ENCODE data around the gene ENPEP.
"Not testable (repeated sequence)": the region's sequence is repeated elsewhere in the genome, so short reads cannot be mapped to it uniquely, and the experiment has no call there.

Gene ENPEP

DNA sequence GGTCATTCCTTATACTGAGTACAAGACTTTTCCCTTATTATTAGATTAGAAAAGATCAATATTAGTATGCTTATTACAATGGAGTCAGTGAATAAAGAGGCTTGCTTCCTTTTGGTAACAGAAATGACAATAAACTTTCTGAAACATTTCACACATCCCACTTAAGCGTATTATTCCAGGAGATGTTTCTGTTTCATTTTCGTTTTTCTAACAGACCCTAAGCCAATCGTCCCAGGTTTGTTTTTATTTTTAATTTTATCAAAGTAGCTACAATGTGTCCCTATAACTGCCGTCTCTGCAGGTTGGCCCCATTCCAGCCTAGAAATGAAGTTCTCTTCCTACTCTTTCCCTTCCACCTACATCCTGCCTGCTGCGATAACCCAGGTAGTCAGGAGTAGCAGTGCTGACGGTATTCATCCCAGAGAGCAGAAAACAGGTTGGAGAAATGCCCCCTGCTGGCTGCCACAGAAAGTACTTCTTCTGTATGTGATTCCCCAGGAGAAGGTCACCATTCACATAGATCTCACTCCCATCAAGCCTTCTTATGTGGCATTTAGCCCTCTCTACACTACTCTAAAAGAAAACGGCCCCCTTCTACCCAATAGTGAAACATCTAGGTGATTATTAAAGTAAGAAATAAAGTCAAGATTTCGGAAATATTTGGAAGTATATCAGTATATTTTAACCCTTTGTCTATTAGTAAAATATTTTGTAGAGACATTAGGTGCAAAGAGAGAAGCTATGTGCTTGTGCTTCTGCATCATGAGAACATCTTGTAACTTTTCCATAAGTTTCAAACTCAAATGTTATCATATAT, 40.4 kb downstream of the ENPEP start:
- DNase-seq (ENCODE audit: low read depth in 2 of 3, low spot score in 2 of 3): peak; percentile 14 to 28 (median 27)

DNA sequence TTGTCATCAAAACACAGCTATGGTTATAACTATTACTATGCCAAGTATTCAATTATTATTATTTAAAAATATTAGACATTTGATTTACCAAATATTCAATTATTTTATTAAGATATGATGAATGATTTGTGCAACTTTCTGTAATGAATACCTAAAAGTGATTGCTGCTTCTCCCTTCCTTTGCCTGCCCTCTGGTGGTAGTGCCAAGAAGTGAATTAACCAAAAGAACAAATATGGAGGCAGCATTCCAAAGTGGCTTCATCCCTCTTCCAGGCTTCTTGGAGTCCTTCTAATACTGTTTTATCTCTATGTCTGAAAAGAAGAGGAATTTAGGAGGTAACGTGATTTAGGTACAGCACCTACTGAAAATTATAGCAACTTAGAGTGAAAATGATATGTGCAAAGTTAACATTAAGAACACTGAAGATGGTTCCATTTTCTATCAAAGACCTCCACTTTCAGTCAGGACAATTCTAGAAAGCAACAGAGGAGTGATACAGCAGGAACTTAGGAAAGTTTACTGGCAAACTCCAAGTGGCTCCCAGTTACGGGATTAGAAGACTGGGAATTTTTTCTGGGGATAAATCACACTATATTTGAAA, 43.0 kb downstream of the ENPEP start:
- DNase-seq (ENCODE audit: low read depth in 2 of 3, low spot score in 2 of 3): no peak

- no peak for DNase-seq (ENCODE audit: low read depth in 2 of 3, low spot score in 2 of 3)
These were observed 44.9 kb downstream of the ENPEP start for GRCh38 chr4:110520886-110521285.

DNA sequence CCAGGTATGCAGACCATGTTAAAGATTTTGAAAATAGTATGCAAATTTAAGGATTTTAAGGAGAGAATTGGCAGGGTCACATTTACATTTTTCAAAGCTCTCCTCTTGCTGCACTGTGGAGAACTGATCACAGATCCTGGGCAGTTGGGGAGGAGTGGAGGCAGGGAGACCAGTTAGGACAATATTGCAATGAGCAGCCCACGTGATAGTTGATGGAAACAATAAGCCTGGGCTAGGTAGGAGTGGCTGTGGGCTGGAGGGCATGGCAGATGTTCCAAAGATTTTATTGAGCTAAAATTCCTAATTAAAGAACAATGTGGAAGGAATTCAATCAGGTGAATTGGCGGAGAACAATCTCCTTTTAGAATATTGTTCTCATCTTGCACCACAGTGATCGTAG, 50.6 kb downstream of the ENPEP start:
- DNase-seq (ENCODE audit: low read depth in 2 of 3, low spot score in 2 of 3): no peak

DNA sequence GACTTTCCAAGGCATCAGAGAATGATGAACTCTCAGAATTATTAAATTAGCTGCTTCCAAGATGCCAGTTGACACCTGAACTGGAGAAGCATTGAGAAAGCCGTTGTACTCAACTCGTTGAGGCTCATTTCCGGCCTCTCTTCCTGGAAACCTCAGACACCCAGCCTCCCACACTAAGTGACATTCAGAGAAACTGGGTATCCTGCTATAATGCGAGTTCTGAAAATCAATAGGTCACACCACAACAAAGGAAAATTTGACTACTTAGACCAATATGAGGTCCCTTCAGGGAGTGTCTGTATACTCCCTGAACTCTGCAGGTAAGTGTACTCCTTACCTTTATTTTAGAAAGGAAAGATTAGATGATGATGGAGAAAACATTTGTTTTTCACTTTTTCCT, 51.2 kb downstream of the ENPEP start:
- DNase-seq (ENCODE audit: low read depth in 2 of 3, low spot score in 2 of 3): no peak

GRCh38 chr4:110532901-110533589, 57.1 kb downstream of the ENPEP start:
- DNase-seq (ENCODE audit: low read depth in 2 of 3, low spot score in 2 of 3): no peak

DNA sequence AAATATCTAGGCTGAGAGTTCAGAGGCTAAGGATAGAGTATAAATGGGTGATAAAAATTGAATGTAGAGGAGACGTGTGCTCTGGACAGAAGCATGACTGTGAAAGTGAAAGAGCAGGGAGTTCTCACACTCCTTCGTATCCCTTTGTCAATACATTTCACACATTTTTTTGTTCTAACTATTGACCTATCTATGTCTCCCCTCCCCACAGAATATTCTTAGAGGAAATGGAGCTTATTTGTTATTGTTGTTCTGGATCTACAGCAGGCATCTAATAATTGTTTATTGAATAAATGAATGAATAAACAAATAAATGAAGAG, 57.6 kb downstream of the ENPEP start:
- no peak for DNase-seq (ENCODE audit: low read depth in 2 of 3, low spot score in 2 of 3)

GRCh38 chr4:110533940-110534339, 58.0 kb downstream of the ENPEP start:
- no peak for DNase-seq (ENCODE audit: low read depth in 2 of 3, low spot score in 2 of 3)

- no peak for DNase-seq (ENCODE audit: low read depth in 2 of 3, low spot score in 2 of 3)
These were observed 64.6 kb downstream of the ENPEP start for GRCh38 chr4:110540581-110540980.

DNA sequence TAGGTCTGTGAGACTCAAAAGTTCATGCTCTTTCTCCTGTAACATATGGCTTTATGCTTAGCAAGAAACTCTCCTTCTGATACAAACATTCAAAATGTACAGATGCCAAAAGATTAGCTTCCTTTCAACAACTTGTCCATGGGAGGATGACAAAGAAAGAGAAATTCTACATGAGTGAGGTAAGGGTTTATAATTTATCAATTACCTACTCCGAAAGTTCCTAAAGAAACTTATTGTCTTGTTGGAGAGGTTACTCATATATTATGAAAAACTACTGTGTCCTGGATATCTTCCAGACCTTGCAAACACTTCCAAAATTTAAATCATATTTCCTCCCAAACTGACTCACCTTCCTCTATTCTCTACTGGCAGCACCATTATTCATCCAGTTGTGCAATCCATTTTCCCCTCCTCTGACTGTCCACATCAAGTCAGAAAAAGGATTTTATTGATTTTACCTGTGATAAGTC, 65.1 kb downstream of the ENPEP start:
- DNase-seq (ENCODE audit: low read depth in 2 of 3, low spot score in 2 of 3): no peak

- no peak for DNase-seq (ENCODE audit: low read depth in 2 of 3, low spot score in 2 of 3)
These were observed 67.6 kb downstream of the ENPEP start for GRCh38 chr4:110543577-110543976.

DNA sequence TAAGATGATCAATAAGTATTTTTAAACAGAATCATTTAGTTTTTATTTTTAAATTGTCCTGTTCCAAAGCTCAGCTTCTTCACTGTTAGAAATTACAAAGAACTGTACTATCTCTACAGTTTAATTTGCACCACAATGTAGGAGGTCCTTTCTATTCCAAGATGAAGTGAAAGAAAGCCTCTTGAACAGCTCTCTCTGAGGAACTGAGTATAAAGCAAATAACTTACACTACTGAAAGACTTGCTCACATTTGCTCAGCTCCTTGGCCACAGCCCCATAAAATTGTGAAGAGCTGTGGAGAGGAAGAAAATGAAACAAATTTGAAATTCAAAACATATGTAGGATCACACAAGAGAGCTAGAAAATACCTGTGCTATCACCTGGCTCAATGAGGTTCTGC, 68.6 kb downstream of the ENPEP start:
- DNase-seq (ENCODE audit: low read depth in 2 of 3, low spot score in 2 of 3): no peak

GRCh38 chr4:110550260-110550659, 74.3 kb downstream of the ENPEP start:
- no peak for DNase-seq (ENCODE audit: low read depth in 2 of 3, low spot score in 2 of 3)

DNA sequence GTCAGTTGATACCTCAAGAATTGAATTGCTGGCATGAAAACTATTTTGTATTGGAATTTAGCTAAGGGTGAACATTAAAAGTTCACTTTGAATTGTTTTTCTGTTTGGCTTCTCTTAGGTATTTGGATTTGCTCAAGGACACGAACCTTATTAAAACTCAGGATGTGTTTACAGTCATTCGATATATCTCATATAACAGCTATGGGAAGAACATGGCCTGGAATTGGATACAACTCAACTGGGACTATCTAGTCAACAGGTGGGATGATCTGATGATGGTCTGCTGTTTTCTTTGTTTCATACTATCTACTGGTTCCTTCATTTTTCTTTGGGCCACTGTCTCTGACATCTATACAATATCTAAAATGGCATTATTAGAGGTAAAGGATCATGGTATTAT, 77.2 kb downstream of the ENPEP start:
- no peak for DNase-seq (ENCODE audit: low read depth in 2 of 3, low spot score in 2 of 3)

GRCh38 chr4:110567214-110567613, 91.3 kb downstream of the ENPEP start:
- no peak for DNase-seq (ENCODE audit: low read depth in 2 of 3, low spot score in 2 of 3)

DNA sequence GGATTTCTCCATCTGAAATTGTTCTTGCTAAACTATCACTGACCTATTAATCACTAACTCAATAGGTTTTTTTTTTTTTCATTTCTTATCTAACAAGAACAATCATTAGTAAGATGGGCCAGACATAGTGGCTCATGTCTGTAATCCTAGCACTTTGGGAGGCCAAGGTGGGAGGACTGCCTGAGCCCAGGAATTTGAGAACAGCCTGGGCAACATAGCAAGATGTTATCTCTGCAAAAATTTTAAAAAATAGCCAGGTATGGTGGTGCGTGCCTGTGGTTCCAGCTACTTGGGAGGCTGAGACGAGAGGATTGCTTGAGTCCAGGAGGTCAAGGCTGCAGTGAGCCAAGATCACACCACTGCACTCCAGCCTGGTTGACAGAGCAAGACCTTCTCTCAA, 100.7 kb downstream of the ENPEP start:
- not testable (repeated sequence) for DNase-seq (ENCODE audit: low read depth in 2 of 3, low spot score in 2 of 3)

DNA sequence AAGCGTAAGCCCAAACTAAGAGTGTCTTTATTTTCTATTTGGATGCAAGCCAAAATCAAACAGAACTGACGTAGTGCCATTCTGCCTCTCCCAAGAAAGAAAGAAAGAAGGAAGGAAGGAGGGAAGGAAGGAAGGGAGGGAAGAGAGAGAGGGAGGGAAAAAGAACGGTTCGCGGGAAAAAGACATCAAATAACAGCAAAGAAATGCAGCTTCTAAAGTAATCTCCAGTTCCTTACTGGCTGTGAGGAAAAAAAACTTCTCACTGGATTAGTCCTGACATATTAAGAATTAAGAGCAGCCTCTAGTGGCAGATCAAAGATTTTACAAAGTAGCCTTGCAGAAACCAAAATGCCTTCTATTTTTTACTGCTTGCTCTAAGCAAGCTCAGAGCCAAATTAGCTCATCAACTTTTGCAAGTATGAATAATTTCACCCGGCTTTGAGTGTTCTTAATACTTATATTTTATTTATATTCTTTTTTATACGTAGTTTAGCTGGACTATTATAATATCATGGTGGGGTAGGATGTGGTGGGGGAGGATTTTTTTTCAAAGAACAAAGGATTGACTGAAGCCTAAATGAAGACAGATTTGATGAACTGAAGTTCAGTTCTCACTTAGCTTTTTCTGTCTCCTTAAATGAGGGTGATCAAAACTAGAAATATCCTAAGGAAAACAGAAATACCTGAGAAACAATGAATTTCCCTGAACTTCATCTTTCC, 110.3 kb downstream of the ENPEP start:
- DNase-seq (ENCODE audit: low read depth in 2 of 3, low spot score in 2 of 3): no peak

DNA sequence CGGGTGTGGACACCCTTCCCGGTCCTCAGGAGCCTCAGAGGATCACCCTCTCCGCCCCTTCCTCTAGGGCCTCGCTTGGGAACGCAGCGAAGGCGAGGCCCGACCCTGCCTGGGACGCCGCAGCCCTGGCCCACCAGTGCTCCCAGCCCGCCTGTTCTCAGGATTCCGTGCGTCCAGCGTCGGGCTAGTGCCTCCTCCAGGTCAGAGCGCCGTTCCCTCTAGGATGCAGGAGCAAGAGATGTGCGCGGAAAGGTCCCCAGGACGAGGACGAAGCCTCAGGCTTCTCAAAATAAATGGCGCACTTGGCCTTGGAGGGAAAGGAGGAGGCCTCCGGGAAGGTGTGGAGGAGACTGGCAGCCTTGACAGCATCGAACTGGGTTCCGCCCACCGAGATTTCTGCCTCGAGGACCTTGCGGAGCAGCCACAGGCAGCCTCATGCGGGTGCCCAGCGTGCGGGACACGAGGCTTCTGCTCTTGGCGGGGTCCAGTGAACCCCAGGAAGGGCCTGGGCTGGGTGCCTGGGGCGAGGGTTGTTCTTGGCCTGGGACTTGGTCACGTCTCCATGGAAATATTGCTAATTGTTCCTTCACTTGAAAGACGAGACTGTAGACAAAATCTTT, 111.8 kb downstream of the ENPEP start:
- no peak for DNase-seq (ENCODE audit: low read depth in 2 of 3, low spot score in 2 of 3)

DNA sequence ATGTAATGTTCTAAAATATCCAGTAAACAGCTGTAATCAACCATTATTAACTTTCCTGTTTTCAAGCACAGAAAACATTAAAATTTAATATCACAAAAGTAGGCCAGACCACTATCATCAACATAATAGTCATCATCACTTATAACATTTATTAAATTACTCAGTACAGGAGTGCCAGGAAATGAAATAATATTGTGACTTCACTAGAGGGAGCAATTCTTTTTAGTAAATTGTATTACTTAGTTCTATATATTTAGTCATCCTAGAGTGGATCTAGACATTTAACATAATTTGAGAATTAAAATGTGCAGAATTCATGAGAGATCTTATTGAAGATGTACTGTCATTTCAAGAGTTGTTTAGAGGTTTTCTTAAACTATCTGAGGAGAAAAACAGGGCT, 113.3 kb downstream of the ENPEP start:
- DNase-seq (ENCODE audit: low read depth in 2 of 3, low spot score in 2 of 3): no peak

DNA sequence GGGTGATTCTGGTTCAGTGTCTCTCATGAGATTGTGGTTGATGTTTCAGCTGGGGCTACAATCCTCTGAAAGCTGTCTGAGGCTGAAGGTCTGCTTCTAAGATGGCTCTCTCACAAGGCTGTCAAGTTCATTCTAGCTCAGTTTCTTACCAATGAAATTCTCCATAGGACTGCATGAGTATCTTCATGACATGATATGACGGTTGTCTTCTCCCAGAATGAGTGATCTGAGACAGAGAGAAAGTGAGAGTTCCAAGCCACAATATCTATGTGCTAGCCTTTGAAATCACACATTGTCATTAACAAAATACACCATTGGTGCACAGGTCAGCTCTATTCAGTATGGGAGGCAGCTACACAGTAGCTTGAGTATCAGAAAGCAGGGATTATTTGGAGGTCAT, 119.6 kb downstream of the ENPEP start:
- no peak for DNase-seq (ENCODE audit: low read depth in 2 of 3, low spot score in 2 of 3)

- DNase-seq (ENCODE audit: low read depth in 2 of 3, low spot score in 2 of 3): no peak
These were observed 120.5 kb downstream of the ENPEP start for GRCh38 chr4:110596431-110596830.

All from activated CD8-positive, alpha-beta memory T cell treated with anti-CD3 and anti-CD28 coated beads for 48 hours (primary cell).